NCI-H1417 (cell line): Measurements from ENCODE around the gene RIMBP3C.
"Not testable (repeated sequence)": the region's sequence is repeated elsewhere in the genome, so short reads cannot be mapped to it uniquely, and the experiment has no call there.

Experiments
- DNase-seq, 3 experiments: peaks; one replicate each; lab custom pipeline; 2025; lab: John Stamatoyannopoulos, UW

RIMBP3C gene, protein sequence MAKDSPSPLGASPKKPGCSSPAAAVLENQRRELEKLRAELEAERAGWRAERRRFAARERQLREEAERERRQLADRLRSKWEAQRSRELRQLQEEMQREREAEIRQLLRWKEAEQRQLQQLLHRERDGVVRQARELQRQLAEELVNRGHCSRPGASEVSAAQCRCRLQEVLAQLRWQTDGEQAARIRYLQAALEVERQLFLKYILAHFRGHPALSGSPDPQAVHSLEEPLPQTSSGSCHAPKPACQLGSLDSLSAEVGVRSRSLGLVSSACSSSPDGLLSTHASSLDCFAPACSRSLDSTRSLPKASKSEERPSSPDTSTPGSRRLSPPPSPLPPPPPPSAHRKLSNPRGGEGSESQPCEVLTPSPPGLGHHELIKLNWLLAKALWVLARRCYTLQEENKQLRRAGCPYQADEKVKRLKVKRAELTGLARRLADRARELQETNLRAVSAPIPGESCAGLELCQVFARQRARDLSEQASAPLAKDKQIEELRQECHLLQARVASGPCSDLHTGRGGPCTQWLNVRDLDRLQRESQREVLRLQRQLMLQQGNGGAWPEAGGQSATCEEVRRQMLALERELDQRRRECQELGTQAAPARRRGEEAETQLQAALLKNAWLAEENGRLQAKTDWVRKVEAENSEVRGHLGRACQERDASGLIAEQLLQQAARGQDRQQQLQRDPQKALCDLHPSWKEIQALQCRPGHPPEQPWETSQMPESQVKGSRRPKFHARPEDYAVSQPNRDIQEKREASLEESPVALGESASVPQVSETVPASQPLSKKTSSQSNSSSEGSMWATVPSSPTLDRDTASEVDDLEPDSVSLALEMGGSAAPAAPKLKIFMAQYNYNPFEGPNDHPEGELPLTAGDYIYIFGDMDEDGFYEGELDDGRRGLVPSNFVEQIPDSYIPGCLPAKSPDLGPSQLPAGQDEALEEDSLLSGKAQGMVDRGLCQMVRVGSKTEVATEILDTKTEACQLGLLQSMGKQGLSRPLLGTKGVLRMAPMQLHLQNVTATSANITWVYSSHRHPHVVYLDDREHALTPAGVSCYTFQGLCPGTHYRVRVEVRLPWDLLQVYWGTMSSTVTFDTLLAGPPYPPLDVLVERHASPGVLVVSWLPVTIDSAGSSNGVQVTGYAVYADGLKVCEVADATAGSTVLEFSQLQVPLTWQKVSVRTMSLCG (N-terminal part only)

DNA sequence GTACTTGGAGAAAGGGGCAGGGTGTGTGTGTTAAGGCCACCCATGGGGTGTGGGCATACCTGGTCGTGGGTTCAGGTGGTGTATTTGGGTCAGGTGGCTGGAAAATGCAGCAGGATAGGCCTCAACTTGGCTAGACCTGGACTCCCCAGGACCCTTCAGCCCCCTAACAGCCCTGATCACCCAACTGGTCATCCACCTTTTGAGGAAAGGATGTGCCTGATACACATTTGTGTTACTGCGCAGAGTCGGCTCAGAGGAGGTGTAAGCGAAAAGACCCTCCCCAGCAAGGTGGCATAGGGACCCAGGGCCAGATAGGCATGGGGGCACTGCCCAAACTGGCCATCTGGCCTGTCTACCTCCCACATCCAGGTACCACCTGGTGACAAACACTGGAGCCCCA is at the start of gene RIMBP3C:
RIMBP3C (minus strand) TSS at position 101 of the 400 bp plus-strand sequence. CDS start 485 bp downstream, outside the sequence.
- not testable (repeated sequence) for DNase-seq

- no peak for DNase-seq
These were observed 48.0 kb upstream of the RIMBP3C start for GRCh38 chr22:21599053-21599893.

GRCh38 chr22:21598302-21598701 is 47.0 kb upstream of the RIMBP3C start:
- no peak for DNase-seq

- not testable (repeated sequence) for DNase-seq
These were observed 45.3 kb upstream of the RIMBP3C start for GRCh38 chr22:21596356-21597135.

- DNase-seq: no peak
These were observed 43.7 kb upstream of the RIMBP3C start for GRCh38 chr22:21594865-21595452.

- DNase-seq: no peak
These were observed 42.4 kb upstream of the RIMBP3C start for GRCh38 chr22:21593406-21594232.

DNA sequence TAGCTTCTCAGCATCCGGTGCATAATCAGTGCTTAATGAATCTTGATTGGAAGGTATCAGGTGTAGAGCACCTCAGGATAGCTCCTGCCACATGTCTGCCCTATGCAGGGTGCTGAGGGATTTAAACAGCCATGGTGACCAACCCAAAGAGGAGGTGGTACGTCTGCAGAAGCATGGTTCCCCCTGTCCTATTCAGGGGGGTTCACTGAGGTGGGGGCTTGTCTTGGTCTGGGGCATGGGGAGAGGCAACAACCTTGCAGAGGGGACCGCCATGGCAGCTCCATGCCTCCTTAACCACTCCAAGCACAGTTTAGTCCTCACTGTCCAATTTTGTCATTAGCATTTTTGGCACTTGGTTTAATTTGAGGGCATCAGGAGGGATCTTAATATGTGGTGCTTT is 41.2 kb upstream of the RIMBP3C start:
- no peak for DNase-seq

GRCh38 chr22:21591695-21592094 is 40.4 kb upstream of the RIMBP3C start:
- DNase-seq: no peak

DNA sequence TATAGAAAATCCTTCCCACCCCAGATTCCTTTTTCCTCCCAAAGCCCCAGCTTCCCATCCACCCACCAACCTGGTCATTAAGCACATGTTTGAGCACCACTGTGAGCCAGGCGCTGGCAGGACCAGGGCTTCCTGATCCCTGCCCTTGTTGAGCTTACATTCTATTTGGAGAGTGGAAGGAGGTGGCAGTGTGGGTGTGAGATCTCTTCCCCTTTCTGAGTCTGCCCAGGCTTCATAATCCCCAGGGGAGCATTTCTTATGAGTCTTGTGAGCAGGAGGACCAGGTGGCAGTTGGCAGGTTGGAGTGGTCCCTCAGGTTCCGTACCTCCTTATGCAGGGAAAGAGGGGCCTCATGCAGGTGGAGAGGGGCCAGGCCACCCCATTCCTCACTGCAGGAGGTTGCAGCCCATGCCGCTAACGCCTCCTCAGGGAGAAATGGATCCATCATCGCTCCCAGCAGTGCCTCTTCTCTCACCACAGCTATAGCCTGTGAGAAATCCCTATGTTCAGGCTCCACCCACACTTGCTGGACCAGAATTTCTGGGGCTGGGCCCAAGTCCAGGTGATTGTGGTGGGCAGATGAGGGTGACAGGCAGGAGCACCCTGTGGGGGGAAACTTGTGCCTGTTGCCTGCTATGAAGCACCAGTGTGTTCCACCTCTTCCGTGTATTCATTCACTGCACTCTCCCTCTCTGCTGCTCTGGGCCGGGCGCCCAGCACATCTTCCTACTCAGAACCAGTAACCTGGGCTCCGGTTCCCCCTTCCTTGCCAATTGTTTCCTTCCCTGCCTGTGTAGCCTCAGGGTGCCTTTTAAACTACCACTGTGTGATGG is 39.8 kb upstream of the RIMBP3C start:
- no peak for DNase-seq

- no peak for DNase-seq
These were observed 38.1 kb upstream of the RIMBP3C start for GRCh38 chr22:21589396-21589795.

DNA sequence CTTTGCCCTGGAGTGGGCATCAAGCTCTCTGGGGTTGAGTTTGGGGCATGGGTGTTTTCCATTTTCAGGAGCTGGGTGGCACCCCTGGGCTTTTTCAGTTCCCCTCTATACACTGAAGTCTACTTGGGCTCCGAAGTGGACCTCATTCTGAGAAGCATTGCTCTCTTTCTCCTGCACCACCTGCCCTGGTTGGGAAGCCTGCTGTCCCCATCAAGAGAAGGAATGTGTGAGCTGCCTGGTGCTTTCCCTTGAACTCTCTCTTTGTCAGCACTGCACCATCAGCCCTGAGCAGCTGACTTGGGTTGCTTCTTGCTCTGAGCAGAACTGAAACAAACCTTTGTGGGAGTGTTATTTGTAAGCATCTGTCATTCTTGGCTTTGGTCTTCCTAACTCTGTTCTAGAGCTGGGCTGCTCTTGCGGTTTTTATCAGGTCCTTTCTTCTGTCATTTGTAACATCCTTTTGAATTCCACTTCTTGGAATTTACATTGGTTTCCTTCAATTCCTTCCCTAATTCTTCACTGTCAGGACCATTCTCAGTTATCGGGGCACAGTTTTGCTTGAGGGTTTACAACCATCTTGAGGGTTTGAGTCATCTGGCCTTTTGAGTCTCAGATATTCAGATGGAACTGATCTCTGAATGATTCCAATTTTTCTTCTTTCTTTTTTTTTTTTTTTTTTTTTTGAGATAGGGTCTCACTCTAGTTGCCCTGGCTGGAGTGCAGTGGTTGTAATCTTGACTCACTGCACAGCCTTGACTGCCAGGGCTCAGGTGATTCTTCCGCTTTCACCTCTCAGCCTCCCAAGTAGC is 36.7 kb upstream of the RIMBP3C start:
- DNase-seq: no peak

DNA sequence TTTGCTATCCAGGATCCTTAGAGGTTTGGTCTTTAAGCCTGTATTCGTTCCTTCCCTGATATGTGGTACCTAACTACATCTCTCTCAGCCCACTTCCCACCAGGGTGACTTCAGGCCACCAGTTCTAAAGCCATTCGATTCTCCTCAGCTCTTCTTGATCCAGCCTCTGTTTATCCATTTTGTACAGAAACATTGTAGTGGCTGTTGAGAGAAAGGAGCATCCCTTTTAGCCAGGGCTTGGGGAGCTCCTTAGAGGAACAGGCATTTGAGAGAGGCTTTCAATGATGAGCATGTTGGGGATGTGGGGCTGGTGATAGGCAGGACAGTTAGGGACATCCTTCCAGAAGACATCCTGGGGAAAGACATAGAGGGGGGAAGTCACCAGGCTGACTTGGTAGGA is 34.1 kb upstream of the RIMBP3C start:
- DNase-seq: no peak

DNA sequence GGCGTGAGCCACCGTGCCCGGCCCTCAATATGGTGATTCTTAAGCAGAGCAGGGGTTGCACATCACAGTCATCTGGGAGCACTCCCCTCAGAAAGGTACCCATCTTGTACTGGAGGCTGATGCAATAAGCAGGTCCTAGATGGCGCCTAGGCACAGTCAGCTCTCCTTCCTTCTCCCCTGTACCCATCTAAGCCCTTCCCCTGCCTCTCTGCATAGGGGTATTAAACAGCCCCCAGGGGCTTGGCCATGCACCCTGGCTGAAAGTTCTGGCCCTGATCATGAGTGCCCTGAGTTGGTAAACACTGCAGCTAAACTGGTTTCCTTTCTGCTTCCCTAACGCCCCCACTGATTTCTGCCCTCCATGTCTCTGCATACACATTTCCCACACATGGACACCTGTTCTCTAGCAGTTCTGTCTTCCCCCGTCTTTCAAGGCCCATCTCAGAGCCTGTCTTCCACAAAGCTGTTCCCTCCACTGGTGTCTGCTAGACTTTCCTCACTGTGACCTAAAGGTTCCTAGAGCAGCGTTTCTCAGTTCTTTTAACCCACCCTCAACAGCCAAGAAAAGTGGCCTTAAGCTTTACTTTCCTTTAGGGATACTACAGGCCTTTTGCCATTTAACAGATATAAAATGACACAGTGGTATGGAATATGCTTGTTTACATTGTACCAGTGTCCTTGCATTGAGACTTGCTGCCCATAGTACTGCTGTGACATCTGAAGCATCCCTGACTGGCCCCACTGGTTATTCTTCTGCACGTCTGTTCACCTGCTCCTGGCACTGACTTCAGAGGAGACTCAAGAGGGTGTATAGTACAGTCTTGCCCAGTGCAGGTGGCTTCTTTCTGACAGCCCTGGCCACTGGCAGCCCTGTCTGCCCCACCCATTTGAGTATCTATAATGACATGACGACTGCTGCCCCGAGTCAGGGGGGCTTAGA is 31.8 kb upstream of the RIMBP3C start:
- DNase-seq: no peak

DNA sequence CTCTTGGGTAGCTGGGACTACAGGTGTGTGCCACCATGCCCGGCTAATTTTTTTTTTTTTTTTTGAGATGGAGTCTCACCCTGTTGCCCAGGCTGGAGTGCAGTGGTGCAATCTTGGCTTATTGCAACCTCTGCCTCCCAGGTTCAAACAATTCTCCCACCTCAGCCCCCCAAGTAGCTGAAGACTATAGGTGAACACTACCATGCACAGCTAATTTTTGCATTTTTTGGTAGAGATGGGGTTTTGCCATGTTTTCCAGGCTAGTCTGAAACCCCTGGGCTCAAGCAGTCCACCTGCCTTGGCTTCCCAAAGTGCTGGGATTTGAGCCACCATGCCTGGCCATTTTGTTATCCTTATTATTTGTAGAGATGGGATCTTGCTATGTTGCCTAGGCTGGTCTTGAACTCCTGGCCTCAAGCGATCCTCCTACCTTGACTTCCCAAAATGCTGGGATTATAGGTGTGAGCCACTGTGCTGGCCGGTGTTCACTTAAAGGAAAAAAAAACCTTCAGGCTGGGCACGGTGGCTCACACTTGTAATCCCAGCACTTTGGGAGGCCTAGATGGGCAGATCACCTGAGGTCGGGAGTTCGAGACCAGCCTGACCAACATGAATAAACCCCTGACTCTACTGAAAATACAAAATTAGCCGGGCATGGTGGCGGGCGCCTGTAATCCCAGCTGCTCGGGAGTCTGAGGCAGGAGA is 29.9 kb upstream of the RIMBP3C start:
- not testable (repeated sequence) for DNase-seq

DNA sequence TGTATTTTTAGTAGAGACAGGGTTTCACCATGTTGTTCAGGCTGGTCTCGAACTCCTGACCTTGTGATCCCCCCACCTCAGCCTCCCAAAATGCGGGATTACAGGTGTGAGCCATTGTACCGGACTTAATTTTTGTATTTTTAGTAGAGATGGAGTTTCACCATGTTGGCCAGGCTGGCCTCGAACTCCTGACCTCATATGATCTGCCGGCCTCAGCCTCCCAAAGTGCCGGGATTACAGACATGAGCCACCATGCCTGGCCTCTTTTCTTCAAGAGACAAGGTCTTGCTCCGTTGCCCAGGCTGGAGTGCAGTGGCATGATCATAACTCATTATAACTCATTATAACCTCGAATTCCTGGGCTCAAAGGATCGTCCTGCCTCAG is 29.4 kb upstream of the RIMBP3C start:
- DNase-seq: not testable (repeated sequence)

DNA sequence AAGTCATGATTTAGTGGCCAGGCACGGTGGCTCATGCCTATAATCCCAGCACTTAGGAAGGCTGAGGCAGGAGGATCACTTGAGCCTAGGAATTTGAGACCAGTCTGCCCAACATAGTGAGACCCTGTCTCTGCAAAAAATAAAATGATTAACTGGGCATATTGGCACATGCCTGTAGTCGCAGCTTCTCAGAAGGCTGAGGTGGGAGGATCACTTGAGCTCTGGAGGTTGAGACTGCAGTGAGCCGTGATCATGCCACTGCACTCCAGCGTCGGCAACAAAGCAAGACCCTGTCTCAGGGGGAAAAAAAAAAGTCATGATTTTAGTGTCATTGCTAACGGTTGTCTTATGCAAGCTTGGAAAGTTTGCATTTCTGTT is 28.2 kb upstream of the RIMBP3C start:
- DNase-seq: no peak
